NCI-H187 (cell line): ENCODE measurements around the gene SPRYD3.
"Not testable (repeated sequence)": the region's sequence is repeated elsewhere in the genome, so short reads cannot be mapped to it uniquely, and the experiment has no call there.

Experiments
- DNase-seq, 2 experiments: peaks; one replicate each; lab custom pipeline; 2025; lab: John Stamatoyannopoulos, UW

The SPRYD3 gene

GRCh38 chr12:53051058-53051880 lies 27.9 kb downstream of the SPRYD3 start:
- no peak for DNase-seq

- DNase-seq = no peak
Observed at GRCh38 chr12:53050426-53051057, 28.6 kb downstream of the SPRYD3 start.

GRCh38 chr12:53049571-53050318 lies 29.4 kb downstream of the SPRYD3 start, which contains the start of gene TNS2:
Gene TNS2 (plus strand): TSS chr12:53050065. CDS start chr12:53050186, 121 bp downstream.
- DNase-seq = no peak

GRCh38 chr12:53048780-53049401 lies 30.3 kb downstream of the SPRYD3 start:
- no peak for DNase-seq

- DNase-seq = no peak
Observed at GRCh38 chr12:53048033-53048779, 31.0 kb downstream of the SPRYD3 start.

- peak in 1 of 2 experiments; percentile 72 for DNase-seq
Observed at GRCh38 chr12:53047221-53048032, 31.8 kb downstream of the SPRYD3 start.

- no peak for DNase-seq
Observed at GRCh38 chr12:53046655-53047220, 32.5 kb downstream of the SPRYD3 start.

- DNase-seq = no peak
Observed at GRCh38 chr12:53045696-53046045, 33.5 kb downstream of the SPRYD3 start.

GRCh38 chr12:53044896-53045695 lies 34.1 kb downstream of the SPRYD3 start:
- DNase-seq = no peak

GRCh38 chr12:53044052-53044581 lies 35.1 kb downstream of the SPRYD3 start:
- no peak for DNase-seq

GRCh38 chr12:53042607-53043454 lies 36.4 kb downstream of the SPRYD3 start:
- no peak for DNase-seq

- no peak for DNase-seq
Observed at GRCh38 chr12:53039851-53040250, 39.3 kb downstream of the SPRYD3 start.

GRCh38 chr12:53036802-53037201 lies 42.4 kb downstream of the SPRYD3 start:
- DNase-seq = no peak

GRCh38 chr12:53034459-53034858 lies 44.7 kb downstream of the SPRYD3 start:
- no peak for DNase-seq

- not testable (repeated sequence) for DNase-seq
Observed at GRCh38 chr12:53033832-53034231, 45.4 kb downstream of the SPRYD3 start.

- no peak for DNase-seq
Observed at GRCh38 chr12:53031616-53032015, 47.6 kb downstream of the SPRYD3 start.

- not testable (repeated sequence) for DNase-seq
Observed at GRCh38 chr12:53027014-53027413, 52.2 kb downstream of the SPRYD3 start.

GRCh38 chr12:53025250-53025649 lies 53.9 kb downstream of the SPRYD3 start:
- no peak for DNase-seq
